NT2/D1 (cell line): Measurements from ENCODE around the gene ZNF618.

Experiments used
- SUZ12 ChIP-seq: IDR thresholded peaks from 2 replicates; pipeline ENCODE4 v1.6.1; 2011; ENCODE audit not compliant: insufficient read length, insufficient read depth; ENCODE audit errors: extremely low read depth
- YY1 ChIP-seq: IDR thresholded peaks from 2 replicates; pipeline ENCODE4 v1.6.1; 2011; ENCODE audit not compliant: insufficient read length, insufficient read depth
- ZNF274 ChIP-seq: IDR thresholded peaks from 2 replicates; pipeline ENCODE4 v1.6.1; 2011; ENCODE audit warnings: mild to moderate bottlenecking, low read depth, low read length

- TF ChIP-seq ZNF274 (no peak), YY1 (no peak), SUZ12 (no peak)
Measured at GRCh38 chr9:114003758-114004157, 127.6 kb downstream of the ZNF618 start.
